Panc1 (cell line): ENCODE measurements around the gene KIF2A. TPM values are rescaled to one million over a fixed set of nuclear protein-coding genes. Genes with fewer than 3 reads are reported as not detected.

Experiments used
- ATAC-seq: fragments of 200-7000 bp; cut with Tn5 transposase; 2 replicates; pipeline ENCODE4 v1.9.1; 2020; ENCODE audit warnings: mild to moderate bottlenecking, moderate library complexity
- BruUV-seq: library from RNA; stranded (reverse); fragments of 400-500 nt; replicated peaks from 2 replicates; lab custom pipeline; 2021; lab: Mats Ljungman, UMichigan
- CTCF ChIA-PET: fragments of 300-600 bp; sonication (Branson Sonifier 250); formaldehyde crosslinking; loops from one replicate; lab custom pipeline; 2022; ENCODE audit warnings: antibody characterized with exemption; lab: Charles Lee
- POLR2A ChIA-PET: fragments of 300-600 bp; sonication (Branson Sonifier 250); formaldehyde crosslinking; loops from one replicate; lab custom pipeline; 2022; ENCODE audit warnings: antibody characterized with exemption; lab: Charles Lee
- DNase-seq: peaks from one replicate; pipeline ENCODE4 v3.0.0-alpha.2; 2010; ENCODE audit warnings: low read depth, low spot score
- H3K27ac ChIP-seq: 2 replicates; pipeline ENCODE4 v1.5.1; 2011; ENCODE audit warnings: mild to moderate bottlenecking, low read length, inconsistent platforms
- H3K27me3 ChIP-seq: fragments of 200-500 bp; sonication (Bioruptor generic); 2 replicates; pipeline ENCODE4 v1.6.0; 2014; ENCODE audit warnings: low read length, inconsistent platforms; ENCODE audit not compliant: control insufficient read depth, insufficient read depth
- H3K36me3 ChIP-seq: fragments of 200-500 bp; sonication (Bioruptor generic); 2 replicates; pipeline ENCODE4 v1.5.1; 2014; ENCODE audit warnings: inconsistent platforms, mild to moderate bottlenecking, low read length, moderate library complexity; ENCODE audit not compliant: control insufficient read depth, insufficient read depth
- H3K4me1 ChIP-seq: 2 replicates; pipeline ENCODE4 v1.5.1; 2011; ENCODE audit warnings: inconsistent platforms, mild to moderate bottlenecking, low read length, moderate library complexity; ENCODE audit not compliant: control insufficient read depth, insufficient read depth
- H3K4me3 ChIP-seq, 2 experiments: 2 replicates each; pipeline ENCODE4 v1.5.1; 2011 to 2012; ENCODE audit warnings: low read depth in 2 of 2, low read length in 2 of 2, mild to moderate bottlenecking in 2 of 2, inconsistent platforms in 1 of 2, moderate library complexity in 1 of 2
- H3K9me3 ChIP-seq: fragments of 200-500 bp; sonication (Bioruptor generic); 2 replicates; pipeline ENCODE4 v1.5.1; 2014; ENCODE audit warnings: low read depth, mild to moderate bottlenecking, inconsistent platforms, low read length, moderate library complexity; ENCODE audit not compliant: control insufficient read depth, insufficient read depth
- POLR2AphosphoS5 ChIP-seq: IDR thresholded peaks from 2 replicates; pipeline ENCODE4 v1.6.1; 2012; ENCODE audit warnings: mild to moderate bottlenecking, low read depth, low read length, moderate library complexity
- REST ChIP-seq, 2 experiments: IDR thresholded peaks; 2 replicates each; pipeline ENCODE4 v1.6.1; 2011 to 2012; ENCODE audit warnings: low read depth in 2 of 2, control low read depth in 1 of 2, low read length in 1 of 2, mild to moderate bottlenecking in 1 of 2, moderate library complexity in 1 of 2; ENCODE audit not compliant: insufficient read depth in 1 of 2
- SIN3A ChIP-seq: IDR thresholded peaks from 2 replicates; pipeline ENCODE4 v1.6.1; 2012; ENCODE audit warnings: low read depth, mild to moderate bottlenecking, low read length, moderate library complexity, borderline replicate concordance; ENCODE audit not compliant: insufficient read depth
- TCF7L2 ChIP-seq: IDR thresholded peaks from 2 replicates; pipeline ENCODE4 v1.6.1; 2011; ENCODE audit warnings: mild to moderate bottlenecking, low read depth, low read length, inconsistent platforms
- in situ Hi-C: cut with HindIII; loops from 2 replicates; pipeline ENCODE4 v1.10.0; 2016; ENCODE audit warnings: low sequenced_read_pairs, low pct_unique_long_range_greater_than_20kb
- intact Hi-C: fragments of 100-400 bp; cut with micrococcal nuclease; formaldehyde crosslinking; loops from one replicate; pipeline ENCODE4 v1.10.0; 2022; ENCODE audit not compliant: unreplicated experiment
- total RNA-seq: library from RNA; stranded (reverse); gene quantifications from one replicate; pipeline ENCODE4 v1.2.1, GENCODE V29; 2021; ENCODE audit not compliant: unreplicated experiment
- TF ChIP-seq, protein P1 (sequence below): fragments of 450-650 bp; IDR thresholded peaks from 2 replicates; pipeline ENCODE4 v1.5.1; 2017; ENCODE audit warnings: mild to moderate bottlenecking

The KIF2A gene
- total RNA-seq, 1 experiment from 2014 or later = 58.9 TPM

GRCh38 chr5:62296998-62297397 lies 9.0 kb upstream of the KIF2A start:
- Histone ChIP-seq H3K9me3 (no peaks in the 10 kb centered on the region), H3K36me3 (no peaks in the 10 kb centered on the region), H3K4me3 (no peak overlapping the region), H3K4me1 (no peaks in the 10 kb centered on the region), H3K27me3 (peaks cover 4% of the 10 kb centered on the region; the same call in 1 of the 2 replicates), H3K27ac (no peak overlapping the region)
- in situ Hi-C loops = no loop called here
- ChIA-PET CTCF (no interaction called here), POLR2A (no interaction called here)
- intact Hi-C loops = no loop called here
- BruUV-seq = no TSS peak
- ATAC-seq (no peak), DNase-seq (no peak)
- no peak for TF ChIP-seq TCF7L2
- no peak for TF ChIP-seq REST (IDR thresholded peaks at IDR 0.05; ENCODE audit: insufficient read depth in 1 of 2, low read depth in 2 of 2, low read length in 1 of 2)
- TF ChIP-seq, protein P1, sequence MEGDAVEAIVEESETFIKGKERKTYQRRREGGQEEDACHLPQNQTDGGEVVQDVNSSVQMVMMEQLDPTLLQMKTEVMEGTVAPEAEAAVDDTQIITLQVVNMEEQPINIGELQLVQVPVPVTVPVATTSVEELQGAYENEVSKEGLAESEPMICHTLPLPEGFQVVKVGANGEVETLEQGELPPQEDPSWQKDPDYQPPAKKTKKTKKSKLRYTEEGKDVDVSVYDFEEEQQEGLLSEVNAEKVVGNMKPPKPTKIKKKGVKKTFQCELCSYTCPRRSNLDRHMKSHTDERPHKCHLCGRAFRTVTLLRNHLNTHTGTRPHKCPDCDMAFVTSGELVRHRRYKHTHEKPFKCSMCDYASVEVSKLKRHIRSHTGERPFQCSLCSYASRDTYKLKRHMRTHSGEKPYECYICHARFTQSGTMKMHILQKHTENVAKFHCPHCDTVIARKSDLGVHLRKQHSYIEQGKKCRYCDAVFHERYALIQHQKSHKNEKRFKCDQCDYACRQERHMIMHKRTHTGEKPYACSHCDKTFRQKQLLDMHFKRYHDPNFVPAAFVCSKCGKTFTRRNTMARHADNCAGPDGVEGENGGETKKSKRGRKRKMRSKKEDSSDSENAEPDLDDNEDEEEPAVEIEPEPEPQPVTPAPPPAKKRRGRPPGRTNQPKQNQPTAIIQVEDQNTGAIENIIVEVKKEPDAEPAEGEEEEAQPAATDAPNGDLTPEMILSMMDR = no peak
- TF ChIP-seq SIN3A = no peak
- no peak for TF ChIP-seq POLR2AphosphoS5

DNA sequence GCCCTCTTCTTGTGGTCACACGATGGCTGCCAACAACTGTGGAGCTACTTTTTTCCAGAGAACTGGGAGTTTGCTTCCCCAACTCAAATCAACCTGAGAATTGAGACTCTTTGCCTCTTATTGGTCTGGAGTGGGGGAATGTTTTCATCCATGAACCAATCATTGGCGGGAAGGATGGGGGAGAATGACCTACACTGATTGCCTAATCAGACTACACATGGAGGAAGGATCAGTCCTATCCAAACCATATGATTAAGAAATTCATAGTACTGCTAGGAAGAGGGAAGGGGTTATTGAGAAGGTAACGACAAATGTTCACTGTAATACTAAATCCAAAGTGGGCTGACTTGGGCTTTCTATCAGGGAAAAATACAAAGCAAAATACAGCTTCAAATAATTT lies 7.9 kb upstream of the KIF2A start:
- H3K27ac ChIP-seq = no peak overlapping the region
- in situ Hi-C loops = no loop called here
- POLR2A ChIA-PET = no interaction called here
- peaks cover 4% of the 10 kb centered on the region; the same call in 1 of the 2 replicates for H3K27me3 ChIP-seq
- TF ChIP-seq REST (IDR thresholded peaks at IDR 0.05; ENCODE audit: insufficient read depth in 1 of 2, low read depth in 2 of 2, low read length in 1 of 2) = no peak
- TF ChIP-seq TCF7L2 = no peak
- TF ChIP-seq, protein P1 = no peak
- TF ChIP-seq SIN3A = no peak
- no peak for TF ChIP-seq POLR2AphosphoS5
- no peaks in the 10 kb centered on the region for H3K36me3 ChIP-seq
- H3K4me3 ChIP-seq = no peak overlapping the region
- H3K4me1 ChIP-seq = no peaks in the 10 kb centered on the region
- BruUV-seq = no TSS peak
- no peak for DNase-seq
- CTCF ChIA-PET = no interaction called here
- intact Hi-C loops = no loop called here
- no peaks in the 10 kb centered on the region for H3K9me3 ChIP-seq
- ATAC-seq = no peak
